ENCODE measurements around the gene HIP1.
"Not testable (repeated sequence)": the region's sequence is repeated elsewhere in the genome, so short reads cannot be mapped to it uniquely, and the experiment has no call there.

The HIP1 gene

GRCh38 chr7:75712517-75713361 lies 26.0 kb downstream of the HIP1 start:
- no peak for DNase-seq (ENCODE audit: low read depth)

GRCh38 chr7:75711656-75712514 lies 26.9 kb downstream of the HIP1 start:
- no peak for DNase-seq (ENCODE audit: low read depth)

GRCh38 chr7:75711076-75711475 lies 27.7 kb downstream of the HIP1 start:
- DNase-seq (ENCODE audit: low read depth): no peak

- no peak for DNase-seq (ENCODE audit: low read depth)
Measured at GRCh38 chr7:75704928-75705327, 33.8 kb downstream of the HIP1 start.

- DNase-seq (ENCODE audit: low read depth): no peak
Measured at GRCh38 chr7:75702515-75702914, 36.2 kb downstream of the HIP1 start.

- no peak for DNase-seq (ENCODE audit: low read depth)
Measured at GRCh38 chr7:75699993-75700392, 38.7 kb downstream of the HIP1 start.

- no peak for DNase-seq (ENCODE audit: low read depth)
Measured at GRCh38 chr7:75698358-75698757, 40.4 kb downstream of the HIP1 start.

- DNase-seq (ENCODE audit: low read depth): no peak
Measured at GRCh38 chr7:75696263-75697037, 42.3 kb downstream of the HIP1 start.

- no peak for DNase-seq (ENCODE audit: low read depth)
Measured at GRCh38 chr7:75694638-75695399, 43.9 kb downstream of the HIP1 start.

- not testable (repeated sequence) for DNase-seq (ENCODE audit: low read depth)
Measured at GRCh38 chr7:75693668-75694067, 45.1 kb downstream of the HIP1 start.

- DNase-seq (ENCODE audit: low read depth): no peak
Measured at GRCh38 chr7:75691793-75692543, 46.8 kb downstream of the HIP1 start.

- no peak for DNase-seq (ENCODE audit: low read depth)
Measured at GRCh38 chr7:75690121-75690523, 48.6 kb downstream of the HIP1 start.

- no peak for DNase-seq (ENCODE audit: low read depth)
Measured at GRCh38 chr7:75689246-75690099, 49.3 kb downstream of the HIP1 start.

GRCh38 chr7:75688200-75689136 lies 50.3 kb downstream of the HIP1 start:
- no peak for DNase-seq (ENCODE audit: low read depth)

- DNase-seq (ENCODE audit: low read depth): no peak
Measured at GRCh38 chr7:75687246-75688088, 51.3 kb downstream of the HIP1 start.

- no peak for DNase-seq (ENCODE audit: low read depth)
Measured at GRCh38 chr7:75686551-75686950, 52.2 kb downstream of the HIP1 start.

- DNase-seq (ENCODE audit: low read depth): not testable (repeated sequence)
Measured at GRCh38 chr7:75682052-75682451, 56.7 kb downstream of the HIP1 start.

- no peak for DNase-seq (ENCODE audit: low read depth)
Measured at GRCh38 chr7:75679060-75679459, 59.7 kb downstream of the HIP1 start.

Measured in stimulated activated CD8-positive, alpha-beta memory T cell treated with anti-CD3 and anti-CD28 coated beads, Interleukin-12 subunit alpha, Interleukin-12 subunit beta, amount 100 ng/mL, for 1 hour (primary cell).